Trophoblast cell (in vitro differentiated cells and primary cell): Measurements from ENCODE around the gene DNAJB4. TPM values are rescaled to one million over a fixed set of nuclear protein-coding genes. Genes with fewer than 3 reads are reported as not detected.
A peak's percentile ranks its signal among the peaks of the same experiment; 100 is the strongest.

Experiments
- DNase-seq, 2 donors: peaks; one replicate each; pipeline ENCODE4 v3.0.0-alpha.2; 2016
- H2AFZ ChIP-seq: 2 replicates; pipeline ENCODE4 v1.6.1; 2013; ENCODE audit warnings: low read length, moderate library complexity, mild to moderate bottlenecking; ENCODE audit not compliant: insufficient read depth, poor library complexity
- H2AK5ac ChIP-seq: 2 replicates; pipeline ENCODE4 v1.6.1; 2013; ENCODE audit warnings: mild to moderate bottlenecking, low read length
- H2BK120ac ChIP-seq: 2 replicates; pipeline ENCODE4 v1.6.1; 2013; ENCODE audit warnings: low read length, mild to moderate bottlenecking, moderate library complexity; ENCODE audit not compliant: insufficient read depth, poor library complexity
- H2BK12ac ChIP-seq: 2 replicates; pipeline ENCODE4 v1.6.1; 2013; ENCODE audit warnings: mild to moderate bottlenecking, low read length, moderate library complexity
- H2BK5ac ChIP-seq: 2 replicates; pipeline ENCODE4 v1.6.1; 2013; ENCODE audit warnings: low read length, low read depth, moderate library complexity, mild to moderate bottlenecking; ENCODE audit not compliant: poor library complexity
- H3K14ac ChIP-seq: 2 replicates; pipeline ENCODE4 v1.6.1; 2013; ENCODE audit warnings: mild to moderate bottlenecking, low read length
- H3K18ac ChIP-seq: 2 replicates; pipeline ENCODE4 v1.6.1; 2013; ENCODE audit warnings: mild to moderate bottlenecking, low read length
- H3K23ac ChIP-seq: 2 replicates; pipeline ENCODE4 v1.6.1; 2013; ENCODE audit warnings: low read length
- H3K27ac ChIP-seq: 2 replicates; pipeline ENCODE4 v1.5.1; 2013; ENCODE audit warnings: low read depth, mild to moderate bottlenecking, inconsistent platforms, low read length, moderate library complexity
- H3K27me3 ChIP-seq: 2 replicates; pipeline ENCODE4 v1.6.1; 2013; ENCODE audit warnings: inconsistent platforms, mild to moderate bottlenecking, low read length, moderate library complexity; ENCODE audit not compliant: insufficient read depth
- H3K36me3 ChIP-seq, 2 experiments: 1 replicate in 1 of 2; 2 replicates in 1 of 2; pipeline ENCODE4 v1.6.1; 2013; ENCODE audit warnings: low read length in 2 of 2, mild to moderate bottlenecking in 2 of 2, moderate library complexity in 1 of 2; ENCODE audit not compliant: insufficient read depth in 2 of 2, control insufficient read depth in 1 of 2
- H3K4ac ChIP-seq: 2 replicates; pipeline ENCODE4 v1.6.1; 2013; ENCODE audit warnings: low read depth, mild to moderate bottlenecking, low read length, moderate library complexity
- H3K4me1 ChIP-seq, 2 experiments: 1 replicate in 1 of 2; 2 replicates in 1 of 2; pipeline ENCODE4 v1.6.1; 2013; ENCODE audit warnings: low read length in 2 of 2, mild to moderate bottlenecking in 2 of 2, moderate library complexity in 1 of 2; ENCODE audit not compliant: insufficient read depth in 2 of 2, control insufficient read depth in 1 of 2
- H3K4me2 ChIP-seq: 2 replicates; pipeline ENCODE4 v1.6.1; 2013; ENCODE audit warnings: inconsistent platforms, mild to moderate bottlenecking, low read length, moderate library complexity
- H3K4me3 ChIP-seq: 2 replicates; pipeline ENCODE4 v1.5.1; 2013; ENCODE audit warnings: mild to moderate bottlenecking, low read depth, low read length, inconsistent platforms
- H3K79me1 ChIP-seq: one replicate; pipeline ENCODE4 v1.6.1; 2013; ENCODE audit warnings: low read length
- H3K79me2 ChIP-seq: 2 replicates; pipeline ENCODE4 v1.6.1; 2013; ENCODE audit warnings: low read length, mild to moderate bottlenecking; ENCODE audit not compliant: control insufficient read depth, insufficient read depth, poor library complexity
- H3K9ac ChIP-seq: 2 replicates; pipeline ENCODE4 v1.6.1; 2013; ENCODE audit warnings: mild to moderate bottlenecking, low read length
- H3K9me3 ChIP-seq: 2 replicates; pipeline ENCODE4 v1.6.1; 2013; ENCODE audit warnings: low read depth, mild to moderate bottlenecking, control low read depth, inconsistent platforms, low read length; ENCODE audit not compliant: insufficient read depth
- H4K12ac ChIP-seq: 2 replicates; pipeline ENCODE4 v1.6.1; 2013; ENCODE audit warnings: low read depth, mild to moderate bottlenecking, low read length, moderate library complexity
- H4K8ac ChIP-seq: 2 replicates; pipeline ENCODE4 v1.6.1; 2013; ENCODE audit warnings: low read depth, mild to moderate bottlenecking, low read length, moderate library complexity
- H4K91ac ChIP-seq: one replicate; pipeline ENCODE4 v1.6.1; 2013; ENCODE audit warnings: low read depth, mild to moderate bottlenecking, low read length, moderate library complexity
- WGBS: extraction: QIAGEN DNeasy Blood & Tissue Kit; methylation state at CpG from one replicate; pipeline ENCODE4 v1.1.7; 2013; ENCODE audit warnings: missing lambda C conversion rate; ENCODE audit not compliant: insufficient read length, insufficient coverage; ENCODE audit errors: extremely low coverage; 5-methylcytosine and 5-hydroxymethylcytosine counted together
- polyA plus RNA-seq: library from polyadenylated mRNA; stranded (reverse); fragments of 200-250 nt; gene quantifications from 2 replicates; pipeline ENCODE4 v1.2.3, GENCODE V29; 2013

DNAJB4 gene
- 14.4 and 14.5 TPM in 2 replicates for polyA plus RNA-seq

DNA sequence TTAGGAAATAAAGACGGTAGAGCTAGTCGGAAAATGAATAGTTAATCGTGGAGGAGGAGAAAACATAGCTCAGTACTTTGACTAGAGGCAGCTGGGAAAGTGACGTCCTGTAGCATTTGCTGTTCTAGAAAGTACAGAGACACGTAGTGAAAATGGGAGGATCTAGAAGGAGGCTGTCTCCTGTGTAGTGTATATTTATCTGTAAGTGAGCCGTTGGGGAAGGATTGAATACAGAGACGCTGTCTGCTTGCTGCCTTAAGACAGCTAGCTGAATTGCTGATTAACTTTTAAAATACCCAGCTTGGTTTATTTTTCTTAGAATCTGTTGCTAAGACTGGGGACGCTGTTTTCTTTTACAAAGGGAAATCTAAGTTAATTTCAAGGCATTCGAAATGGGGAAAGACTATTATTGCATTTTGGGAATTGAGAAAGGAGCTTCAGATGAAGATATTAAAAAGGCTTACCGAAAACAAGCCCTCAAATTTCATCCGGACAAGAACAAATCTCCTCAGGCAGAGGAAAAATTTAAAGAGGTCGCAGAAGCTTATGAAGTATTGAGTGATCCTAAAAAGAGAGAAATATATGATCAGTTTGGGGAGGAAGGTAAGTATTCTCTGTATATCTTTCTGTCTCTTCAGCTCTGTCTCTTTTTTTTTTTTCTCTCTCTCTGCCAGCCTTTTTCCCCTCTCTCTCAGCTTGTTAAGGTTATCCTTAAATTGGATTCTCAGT, at the start of gene DNAJB4:
Gene DNAJB4, plus strand, starts transcription at position 221 of the 729 bp plus-strand sequence. Its CDS starts 172 bp downstream, at position 393.
- Histone ChIP-seq H2BK12ac (no peak within 1 kb of the TSS), H2BK120ac (no peak within 1 kb of the TSS), H3K4me2 (peak within 1 kb of the TSS; percentile 67), H3K79me2 (no peaks in the 10 kb centered on the region), H3K4me3 (no peak within 1 kb of the TSS), H2AFZ (no peak within 1 kb of the TSS), H3K4ac (no peak within 1 kb of the TSS), H4K8ac (no peak within 1 kb of the TSS), H3K9ac (no peak within 1 kb of the TSS), H3K18ac (no peak within 1 kb of the TSS), H3K27ac (no peak within 1 kb of the TSS), H3K14ac (no peak within 1 kb of the TSS), H3K23ac (no peak within 1 kb of the TSS), H3K36me3 (no peaks in the 10 kb centered on the region), H4K91ac (no peak within 1 kb of the TSS), H2AK5ac (no peak within 1 kb of the TSS), H3K4me1 (no peaks in the 10 kb centered on the region), H3K9me3 (no peaks in the 10 kb centered on the region), H2BK5ac (no peak within 1 kb of the TSS), H3K27me3 (no peaks in the 10 kb centered on the region), H4K12ac (no peak within 1 kb of the TSS), H3K79me1 (no peaks in the 10 kb centered on the region)
- DNase-seq = peak; percentile 89 to 96
- WGBS = no CpG with 5 or more reads among the region's 12 CpGs

DNA sequence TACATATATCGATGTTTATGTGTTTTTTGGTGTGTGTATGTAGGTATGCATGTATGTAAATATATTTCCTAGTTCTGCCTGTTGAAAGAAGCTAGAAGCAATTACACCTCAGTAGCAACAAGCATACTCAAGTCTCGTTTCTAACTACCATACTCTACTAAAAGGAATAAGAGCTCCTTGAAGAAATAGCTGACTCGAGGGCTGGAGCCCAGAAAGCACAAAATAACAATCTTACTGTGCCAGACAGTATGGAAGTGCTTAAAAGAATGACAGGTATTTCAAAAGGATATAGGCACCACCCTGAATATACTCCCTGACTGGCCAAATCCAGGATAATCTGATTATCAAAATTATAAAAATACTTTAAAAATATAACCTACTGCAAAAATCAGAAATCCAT, 49.0 kb upstream of the DNAJB4 start:
- no peaks in the 10 kb centered on the region for H3K27me3 ChIP-seq
- no peak overlapping the region for H3K4me3 ChIP-seq
- H3K27ac ChIP-seq = no peak overlapping the region
- no peaks in the 10 kb centered on the region for H3K4me1 ChIP-seq
- H3K4ac ChIP-seq = no peak overlapping the region
- H4K8ac ChIP-seq = no peak overlapping the region
- WGBS = no CpG with 5 or more reads among the region's 3 CpGs
- H3K14ac ChIP-seq = no peak overlapping the region
- H3K9me3 ChIP-seq = no peaks in the 10 kb centered on the region
- peaks cover 26 to 48% of the 10 kb centered on the region in 2 experiments for H3K36me3 ChIP-seq
- H4K12ac ChIP-seq = no peak overlapping the region
- H4K91ac ChIP-seq = no peak overlapping the region
- H2AK5ac ChIP-seq = no peak overlapping the region
- no peak overlapping the region for H3K4me2 ChIP-seq
- no peak overlapping the region for H2BK5ac ChIP-seq
- H3K9ac ChIP-seq = no peak overlapping the region
- H3K79me1 ChIP-seq = no peaks in the 10 kb centered on the region
- H3K18ac ChIP-seq = no peak overlapping the region
- H3K23ac ChIP-seq = no peak overlapping the region
- no peak overlapping the region for H2BK12ac ChIP-seq
- H3K79me2 ChIP-seq = no peaks in the 10 kb centered on the region
- DNase-seq = no peak
- H2BK120ac ChIP-seq = no peak overlapping the region
- H2AFZ ChIP-seq = no peak overlapping the region

- Histone ChIP-seq H3K9ac (no peak overlapping the region), H3K4me2 (no peak overlapping the region), H3K27me3 (no peaks in the 10 kb centered on the region), H4K91ac (no peak overlapping the region), H3K79me1 (no peaks in the 10 kb centered on the region), H3K23ac (no peak overlapping the region), H4K12ac (no peak overlapping the region), H2AFZ (no peak overlapping the region), H2AK5ac (no peak overlapping the region), H3K9me3 (no peaks in the 10 kb centered on the region), H2BK120ac (no peak overlapping the region), H3K4me3 (no peak overlapping the region), H4K8ac (no peak overlapping the region), H3K27ac (no peak overlapping the region), H2BK12ac (no peak overlapping the region), H3K18ac (no peak overlapping the region), H2BK5ac (no peak overlapping the region), H3K79me2 (no peaks in the 10 kb centered on the region), H3K4ac (no peak overlapping the region), H3K36me3 (peaks cover 26 to 49% of the 10 kb centered on the region in 2 experiments), H3K4me1 (no peaks in the 10 kb centered on the region), H3K14ac (no peak overlapping the region)
- no peak for DNase-seq
- no CpG with 5 or more reads among the region's 3 CpGs for WGBS
Observed at GRCh38 chr1:77956464-77956863, 48.3 kb upstream of the DNAJB4 start.

DNA sequence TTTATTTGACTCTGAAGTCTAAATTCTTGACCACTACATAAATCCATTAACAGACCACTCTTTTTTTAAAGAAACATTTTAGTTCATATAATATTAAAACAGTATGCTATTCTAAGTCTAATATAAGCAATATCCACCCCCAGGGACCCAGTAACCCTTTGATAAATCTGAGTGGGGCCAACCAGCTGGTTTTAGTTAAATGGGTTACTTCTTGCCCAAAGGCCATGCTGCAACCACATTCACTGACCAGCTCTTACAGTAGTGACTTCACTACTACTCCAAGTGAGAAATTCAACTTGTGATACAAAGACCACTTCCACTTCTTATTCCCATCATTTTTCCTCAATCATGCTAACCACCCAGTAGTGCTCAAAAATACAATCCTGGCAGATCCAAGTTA, 46.3 kb upstream of the DNAJB4 start:
- no peak overlapping the region for H2BK120ac ChIP-seq
- peaks cover 20 to 46% of the 10 kb centered on the region in 2 experiments for H3K36me3 ChIP-seq
- H3K79me1 ChIP-seq = no peaks in the 10 kb centered on the region
- H3K79me2 ChIP-seq = no peaks in the 10 kb centered on the region
- no peaks in the 10 kb centered on the region for H3K9me3 ChIP-seq
- no peak overlapping the region for H3K4me3 ChIP-seq
- no peak overlapping the region for H3K9ac ChIP-seq
- H4K91ac ChIP-seq = no peak overlapping the region
- no peak overlapping the region for H2BK12ac ChIP-seq
- H2AK5ac ChIP-seq = no peak overlapping the region
- H3K18ac ChIP-seq = no peak overlapping the region
- H3K4ac ChIP-seq = no peak overlapping the region
- no peaks in the 10 kb centered on the region for H3K27me3 ChIP-seq
- no peak overlapping the region for H3K4me2 ChIP-seq
- no peak overlapping the region for H4K12ac ChIP-seq
- no peaks in the 10 kb centered on the region for H3K4me1 ChIP-seq
- H4K8ac ChIP-seq = no peak overlapping the region
- no peak overlapping the region for H2BK5ac ChIP-seq
- no peak overlapping the region for H3K14ac ChIP-seq
- no peak overlapping the region for H3K23ac ChIP-seq
- no peak for DNase-seq
- no peak overlapping the region for H3K27ac ChIP-seq
- H2AFZ ChIP-seq = no peak overlapping the region
